Large intestine (tissue), 3 donors: ENCODE measurements around the gene NSRP1. TPM values are rescaled to one million over a fixed set of nuclear protein-coding genes. Genes with fewer than 3 reads are reported as not detected.
"Not testable (repeated sequence)": the region's sequence is repeated elsewhere in the genome, so short reads cannot be mapped to it uniquely, and the experiment has no call there.

ENCODE experiments used
- DNase-seq, 2 donors: peaks; one replicate each; pipeline versions ENCODE4 v3.0.0 to v3.0.0-alpha.2; 2013
- H3K27ac ChIP-seq: one replicate; pipeline ENCODE4 v1.5.1; 2013; ENCODE audit warnings: low read length
- H3K27me3 ChIP-seq: 2 replicates; pipeline ENCODE4 v1.6.1; 2013; ENCODE audit warnings: low read length; ENCODE audit not compliant: control insufficient read depth, insufficient read depth
- H3K36me3 ChIP-seq: 2 replicates; pipeline ENCODE4 v1.6.1; 2013; ENCODE audit warnings: low read length; ENCODE audit not compliant: control insufficient read depth, insufficient read depth
- H3K4me1 ChIP-seq: one replicate; pipeline ENCODE4 v1.6.1; 2013; ENCODE audit warnings: low read length; ENCODE audit not compliant: control insufficient read depth, insufficient read depth
- H3K4me3 ChIP-seq: one replicate; pipeline ENCODE4 v1.5.1; 2013; ENCODE audit warnings: low read length
- H3K9me3 ChIP-seq: one replicate; pipeline ENCODE4 v1.6.1; 2013; ENCODE audit warnings: mild to moderate bottlenecking, low read depth, low read length, moderate library complexity; ENCODE audit not compliant: control insufficient read depth
- WGBS: methylation state at CpG from one replicate; pipeline ENCODE4 v1.1.5; 2013; ENCODE audit warnings: low lambda C conversion rate; ENCODE audit not compliant: insufficient coverage; 5-methylcytosine and 5-hydroxymethylcytosine counted together
- polyA plus RNA-seq: library from polyadenylated mRNA; unstranded; fragments of 120-200 nt; gene quantifications from one replicate; pipeline ENCODE4 v1.2.1, GENCODE V29; 2013

The NSRP1 gene
- polyA plus RNA-seq, 1 donor = 28.3 TPM

DNA sequence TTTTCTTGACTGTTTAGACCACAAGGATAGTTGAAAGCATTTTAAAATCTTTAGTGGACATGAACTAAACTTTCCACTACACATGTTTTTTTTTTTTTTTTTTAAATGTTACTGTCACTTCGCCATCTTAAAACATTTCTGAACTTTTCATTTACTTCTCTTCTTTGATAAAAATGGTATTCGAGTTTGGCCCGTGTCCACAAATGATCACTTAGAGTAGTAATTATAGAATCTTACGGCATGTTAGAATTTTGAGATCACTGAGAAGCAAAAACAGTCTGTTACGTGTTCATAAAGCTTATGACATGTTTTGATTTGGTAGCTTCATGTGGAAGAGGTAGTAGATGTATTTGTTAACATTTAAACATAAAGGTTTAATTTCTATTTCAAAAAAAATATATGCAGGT, 1.1 kb downstream of the NSRP1 start:
- Histone ChIP-seq H3K4me3 (peak overlapping the region; percentile 70), H3K9me3 (no peaks in the 10 kb centered on the region), H3K4me1 (peaks cover 5% of the 10 kb centered on the region), H3K36me3 (peaks cover 3% of the 10 kb centered on the region), H3K27ac (peak overlapping the region; percentile 93), H3K27me3 (no peaks in the 10 kb centered on the region)
- DNase-seq = no peak
- 60% methylated on average over 3 of the region's 5 CpGs for WGBS

DNA sequence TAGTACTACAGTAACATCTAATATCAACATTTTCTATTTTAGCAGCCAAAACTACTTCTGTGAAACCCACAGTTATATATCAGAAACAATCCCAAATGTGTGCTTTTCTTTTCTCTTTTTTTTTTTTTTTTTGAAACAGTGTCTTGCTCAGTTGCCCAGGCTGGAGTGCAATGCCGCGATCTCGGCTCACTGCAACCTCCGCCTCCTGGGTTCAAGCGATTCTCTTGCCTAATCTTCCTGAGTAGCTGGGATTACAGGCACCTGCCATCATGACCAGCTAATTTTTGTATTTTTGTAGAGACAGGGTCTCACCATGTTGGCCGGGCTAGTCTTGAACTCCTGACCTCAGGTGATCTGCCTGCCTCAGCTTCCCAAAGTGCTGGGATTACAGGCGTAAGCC, 2.0 kb downstream of the NSRP1 start:
- not testable (repeated sequence) for H3K4me3 ChIP-seq, H3K4me1 ChIP-seq, H3K36me3 ChIP-seq, H3K27me3 ChIP-seq, DNase-seq, H3K9me3 ChIP-seq, H3K27ac ChIP-seq
- no CpG with 5 or more reads among the region's 7 CpGs for WGBS

DNA sequence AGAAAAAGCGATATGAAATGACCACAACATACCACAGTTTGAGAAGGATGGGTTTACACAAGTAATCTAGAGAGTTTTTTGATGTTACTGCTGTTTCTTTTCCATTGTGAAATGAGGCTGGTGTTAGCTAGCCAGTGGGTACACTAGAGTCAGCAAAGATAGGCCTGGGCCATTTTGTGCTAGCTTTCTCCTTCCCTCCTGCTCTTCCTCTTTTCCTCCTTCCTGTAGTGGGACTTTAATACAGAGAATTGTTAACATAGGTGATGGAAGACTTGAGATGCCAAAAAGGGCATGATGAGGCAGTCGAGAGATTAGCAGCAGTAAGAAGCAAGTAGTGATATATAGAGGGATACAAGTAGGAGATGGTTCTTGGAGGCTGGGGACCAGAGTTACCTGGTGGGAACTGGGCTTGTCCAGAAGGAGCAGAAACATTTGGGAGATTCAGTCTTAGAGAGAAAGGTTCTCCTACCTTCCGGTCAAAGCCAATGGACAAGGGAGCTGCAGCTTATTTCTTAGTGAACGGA, 7.7 kb downstream of the NSRP1 start:
- no peak overlapping the region for H3K4me3 ChIP-seq
- peaks cover 6% of the 10 kb centered on the region for H3K36me3 ChIP-seq
- no peaks in the 10 kb centered on the region for H3K9me3 ChIP-seq
- WGBS = 80% methylated on average over 1 of the region's 4 CpGs
- no peaks in the 10 kb centered on the region for H3K27me3 ChIP-seq
- DNase-seq = no peak
- H3K27ac ChIP-seq = no peak overlapping the region
- no peaks in the 10 kb centered on the region for H3K4me1 ChIP-seq

DNA sequence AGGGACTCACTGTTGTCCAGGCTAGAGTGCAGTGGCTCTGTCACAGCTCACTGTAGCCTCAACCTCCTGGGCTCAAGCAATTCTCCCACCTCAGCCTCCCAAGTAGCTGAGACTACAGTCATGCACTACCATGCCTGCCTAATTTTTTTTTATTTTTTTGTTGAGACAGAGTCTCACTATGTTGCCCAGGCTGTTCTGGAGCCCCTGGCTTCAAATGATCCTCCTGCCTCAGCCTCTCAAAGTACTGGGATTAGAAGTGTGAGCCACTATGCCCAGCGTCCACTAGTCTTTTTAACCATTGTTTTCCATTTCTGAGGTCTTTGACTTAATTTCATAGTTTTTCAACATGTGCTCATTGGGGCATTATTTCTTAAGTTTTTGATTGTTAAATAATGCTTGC, 13.5 kb downstream of the NSRP1 start:
- Histone ChIP-seq H3K4me3 (no peak overlapping the region), H3K4me1 (no peaks in the 10 kb centered on the region), H3K27me3 (no peaks in the 10 kb centered on the region), H3K9me3 (no peaks in the 10 kb centered on the region), H3K36me3 (peaks cover 12% of the 10 kb centered on the region), H3K27ac (no peak overlapping the region)
- no peak for DNase-seq
- no CpG with 5 or more reads among the region's 1 CpG for WGBS

DNA sequence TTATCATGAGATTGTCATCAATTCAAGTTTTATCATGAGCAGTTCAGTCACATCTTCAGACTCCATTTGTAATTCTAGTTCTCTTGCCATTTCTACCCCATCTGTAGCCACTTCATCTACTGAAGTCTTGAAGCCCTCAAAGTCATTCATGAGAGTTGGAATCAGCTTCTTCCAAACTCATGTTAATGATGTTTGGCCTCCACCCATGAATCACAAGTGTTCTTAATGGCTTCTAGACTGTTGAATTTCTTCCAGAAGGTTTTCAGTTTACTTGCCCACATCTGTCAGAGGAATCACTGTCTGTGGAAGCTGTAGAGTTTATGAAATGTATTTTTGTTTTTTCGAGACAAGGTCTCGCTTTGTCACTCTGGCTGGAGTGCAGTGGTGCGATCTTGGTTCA, 16.0 kb downstream of the NSRP1 start:
- Histone ChIP-seq H3K27ac (no peak overlapping the region), H3K9me3 (no peaks in the 10 kb centered on the region), H3K4me1 (no peaks in the 10 kb centered on the region), H3K4me3 (no peak overlapping the region), H3K27me3 (no peaks in the 10 kb centered on the region), H3K36me3 (peaks cover 13% of the 10 kb centered on the region)
- DNase-seq = no peak
- WGBS = no CpG with 5 or more reads among the region's 3 CpGs

DNA sequence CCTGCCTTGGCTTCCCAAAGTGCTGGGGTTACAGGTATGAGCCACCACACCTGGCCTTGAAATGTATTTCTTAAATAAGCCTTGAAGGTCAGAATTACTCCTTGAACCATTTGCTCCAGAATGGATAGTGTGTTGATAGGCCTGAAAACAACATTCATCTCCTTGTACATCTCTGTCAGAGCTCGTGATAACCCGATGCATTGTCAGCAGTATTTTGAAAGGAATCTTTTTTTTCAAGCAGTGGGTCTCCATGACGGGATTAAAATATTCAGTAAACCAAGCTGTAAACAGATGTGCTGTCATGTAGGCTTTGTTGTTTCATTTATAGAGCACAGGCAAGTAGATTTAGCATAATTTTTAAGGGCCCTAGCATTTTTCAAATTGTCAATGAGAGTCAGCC, 16.6 kb downstream of the NSRP1 start:
- Histone ChIP-seq H3K4me3 (no peak overlapping the region), H3K9me3 (no peaks in the 10 kb centered on the region), H3K27me3 (no peaks in the 10 kb centered on the region), H3K27ac (no peak overlapping the region), H3K4me1 (no peaks in the 10 kb centered on the region), H3K36me3 (peaks cover 10% of the 10 kb centered on the region)
- DNase-seq = no peak
- WGBS = no CpG with 5 or more reads among the region's 3 CpGs

DNA sequence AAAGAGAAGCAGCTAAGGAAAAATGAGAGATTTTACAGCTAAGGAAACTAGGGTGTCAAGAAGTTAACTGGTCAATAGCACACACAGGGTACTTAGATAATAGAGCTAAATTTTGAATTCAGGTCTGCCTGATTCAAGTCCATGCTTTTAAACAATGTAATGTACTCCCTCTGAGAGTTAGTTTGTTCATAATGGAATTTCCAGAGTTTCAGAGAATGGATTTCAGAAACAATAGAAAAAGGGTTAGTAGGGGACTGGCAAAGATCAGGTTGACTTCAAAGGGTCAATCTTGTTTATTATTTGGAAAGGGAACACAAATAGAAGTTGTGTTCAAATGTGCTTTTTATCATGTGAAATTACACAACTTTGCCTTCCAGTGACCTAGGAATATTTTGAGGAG, 17.9 kb downstream of the NSRP1 start:
- H3K27ac ChIP-seq = no peak overlapping the region
- no peak for DNase-seq
- no peaks in the 10 kb centered on the region for H3K27me3 ChIP-seq
- peaks cover 10% of the 10 kb centered on the region for H3K36me3 ChIP-seq
- H3K4me3 ChIP-seq = no peak overlapping the region
- no peaks in the 10 kb centered on the region for H3K9me3 ChIP-seq
- no peaks in the 10 kb centered on the region for H3K4me1 ChIP-seq

DNA sequence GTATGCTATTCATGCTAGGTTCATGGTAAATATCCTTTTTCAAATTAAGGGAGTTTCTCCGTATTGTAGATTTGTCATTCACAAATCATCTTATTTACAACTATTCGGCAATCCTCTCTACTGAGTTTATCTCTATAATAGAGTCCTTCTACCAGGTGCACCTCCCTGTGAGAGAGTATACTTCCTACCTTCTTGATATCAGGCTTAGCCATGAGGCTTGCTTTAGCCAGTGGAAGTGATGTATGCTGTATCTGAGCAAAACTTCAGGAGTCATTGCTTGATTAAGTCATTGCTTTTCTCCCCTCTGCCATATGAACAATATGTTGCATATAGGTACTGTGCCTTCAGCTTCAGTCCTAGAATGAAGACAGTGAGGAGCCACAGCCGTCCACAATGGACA, 20.5 kb downstream of the NSRP1 start:
- no peak for DNase-seq
- Histone ChIP-seq H3K4me1 (no peaks in the 10 kb centered on the region), H3K27me3 (no peaks in the 10 kb centered on the region), H3K36me3 (peaks cover 10% of the 10 kb centered on the region), H3K27ac (no peak overlapping the region), H3K9me3 (no peaks in the 10 kb centered on the region), H3K4me3 (no peak overlapping the region)
- no CpG with 5 or more reads among the region's 3 CpGs for WGBS

DNA sequence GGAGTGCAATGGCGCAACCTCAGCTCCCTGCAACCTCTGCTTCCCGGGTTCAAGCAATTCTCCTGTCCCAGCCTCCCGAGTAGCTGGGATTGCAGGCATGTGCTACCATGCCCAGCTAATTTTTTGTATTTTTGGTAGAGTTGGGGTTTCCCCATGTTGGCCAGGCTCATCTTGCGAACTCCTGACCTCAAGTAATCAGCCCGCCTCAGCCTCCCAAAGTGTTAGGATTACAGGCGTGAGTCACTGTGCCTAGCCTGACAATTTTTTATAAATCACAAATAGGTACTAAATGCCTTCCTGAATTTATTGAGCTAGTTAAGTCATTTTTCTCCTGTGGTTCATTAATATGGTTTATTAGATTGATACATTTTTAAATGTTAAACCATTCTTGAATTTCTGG, 31.2 kb downstream of the NSRP1 start:
- no CpG with 5 or more reads among the region's 6 CpGs for WGBS
- DNase-seq, H3K4me1 ChIP-seq: not testable (repeated sequence)

DNA sequence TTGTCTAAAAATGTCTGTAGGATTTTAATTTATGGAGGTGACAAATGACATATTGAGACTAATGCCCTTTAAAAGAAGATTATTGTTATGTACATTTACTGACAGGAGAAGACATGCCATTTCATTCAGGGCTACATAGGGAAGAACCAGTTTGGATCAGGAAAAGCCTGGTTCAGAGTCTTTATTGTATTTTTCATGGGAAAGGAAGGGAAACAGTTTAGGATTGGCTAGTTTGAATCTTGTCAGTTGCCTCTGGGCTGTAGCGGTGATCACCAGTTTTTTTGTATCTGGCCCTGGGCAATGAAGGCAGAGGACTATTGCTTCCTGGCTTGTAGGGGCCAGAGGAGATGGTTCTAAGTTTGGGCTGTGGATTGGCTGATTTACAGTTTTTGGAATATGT, 31.8 kb downstream of the NSRP1 start:
- no peaks in the 10 kb centered on the region for H3K36me3 ChIP-seq
- H3K9me3 ChIP-seq = no peaks in the 10 kb centered on the region
- H3K27me3 ChIP-seq = no peaks in the 10 kb centered on the region
- no peaks in the 10 kb centered on the region for H3K4me1 ChIP-seq
- no peak overlapping the region for H3K4me3 ChIP-seq
- no peak for DNase-seq
- WGBS = no CpG with 5 or more reads among the region's 1 CpG
- H3K27ac ChIP-seq = no peak overlapping the region

More for the DNA sequence above, 31.2 kb downstream of the NSRP1 start:
- H3K36me3 ChIP-seq, H3K9me3 ChIP-seq, H3K27ac ChIP-seq, H3K4me3 ChIP-seq, H3K27me3 ChIP-seq: not testable (repeated sequence)

DNA sequence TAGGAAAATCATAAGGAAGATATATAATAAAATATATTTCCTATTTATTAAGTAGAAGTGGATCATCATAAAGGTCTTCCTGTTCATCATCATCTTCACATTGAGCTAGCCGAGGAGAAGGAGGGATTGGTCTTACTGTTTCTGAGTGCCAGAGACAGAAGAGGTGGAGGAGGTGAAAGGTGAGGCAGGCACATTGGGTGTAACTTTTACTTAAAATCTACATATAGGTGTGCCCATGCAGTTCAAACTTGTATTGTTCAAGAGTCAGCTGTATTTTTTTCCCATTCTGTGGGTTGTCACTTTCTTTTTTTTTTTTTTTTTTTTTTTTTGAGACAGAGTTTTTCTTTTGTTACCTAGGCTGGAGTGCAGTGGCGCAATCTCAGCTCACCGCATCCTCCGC, 34.9 kb downstream of the NSRP1 start:
- DNase-seq = no peak
- Histone ChIP-seq H3K4me3 (no peak overlapping the region), H3K27ac (no peak overlapping the region), H3K36me3 (no peaks in the 10 kb centered on the region), H3K9me3 (no peaks in the 10 kb centered on the region), H3K4me1 (no peaks in the 10 kb centered on the region), H3K27me3 (no peaks in the 10 kb centered on the region)
- no CpG with 5 or more reads among the region's 4 CpGs for WGBS
